DMS114 treated with DMSO at 0.1 percent for 48 hours (cell line): ENCODE data around the gene FHIP1B.

Source experiments
- DNase-seq: peaks from one replicate; lab custom pipeline; 2025; ENCODE audit not compliant: unreplicated experiment; lab: John Stamatoyannopoulos, UW

The FHIP1B gene

GRCh38 chr11:6202041-6202440, 32.4 kb downstream of the FHIP1B start:
- no peak for DNase-seq

GRCh38 chr11:6201481-6201880, 33.0 kb downstream of the FHIP1B start:
- no peak for DNase-seq

- DNase-seq, result no peak
Observed at GRCh38 chr11:6200975-6201374, 33.5 kb downstream of the FHIP1B start.

- DNase-seq, result no peak
Observed at GRCh38 chr11:6199174-6199810, 35.1 kb downstream of the FHIP1B start, which contains the start of gene OR52W1. TSS of gene OR52W1 (plus strand) at chr11:6199224. CDS start at chr11:6199224, 0 bp downstream.

GRCh38 chr11:6197466-6198200, 36.8 kb downstream of the FHIP1B start:
- DNase-seq, result no peak

- no peak for DNase-seq
Observed at GRCh38 chr11:6196396-6196795, 38.0 kb downstream of the FHIP1B start.

- DNase-seq, result no peak
Observed at GRCh38 chr11:6194065-6194581, 40.3 kb downstream of the FHIP1B start.

GRCh38 chr11:6191742-6192141, 42.7 kb downstream of the FHIP1B start:
- no peak for DNase-seq

GRCh38 chr11:6175440-6175839, 59.0 kb downstream of the FHIP1B start:
- DNase-seq, result no peak

- no peak for DNase-seq
Observed at GRCh38 chr11:6170226-6170625, 64.2 kb downstream of the FHIP1B start, which contains the start of gene OR52B2. TSS of gene OR52B2 (minus strand) at chr11:6170326. CDS start at chr11:6170326, 0 bp downstream.
